GM18907 (cell line): ENCODE results near the gene KAT6B.

Source experiments
- ATAC-seq: cut with Tn5 transposase; IDR thresholded peaks from one replicate; pipeline ENCODE4 v1.9.1; 2021; ENCODE audit warnings: mild to moderate bottlenecking, moderate library complexity; ENCODE audit not compliant: unreplicated experiment

Gene KAT6B

GRCh38 chr10:75057680-75058079 lies 231.3 kb downstream of the KAT6B start:
- no peak for ATAC-seq

DNA sequence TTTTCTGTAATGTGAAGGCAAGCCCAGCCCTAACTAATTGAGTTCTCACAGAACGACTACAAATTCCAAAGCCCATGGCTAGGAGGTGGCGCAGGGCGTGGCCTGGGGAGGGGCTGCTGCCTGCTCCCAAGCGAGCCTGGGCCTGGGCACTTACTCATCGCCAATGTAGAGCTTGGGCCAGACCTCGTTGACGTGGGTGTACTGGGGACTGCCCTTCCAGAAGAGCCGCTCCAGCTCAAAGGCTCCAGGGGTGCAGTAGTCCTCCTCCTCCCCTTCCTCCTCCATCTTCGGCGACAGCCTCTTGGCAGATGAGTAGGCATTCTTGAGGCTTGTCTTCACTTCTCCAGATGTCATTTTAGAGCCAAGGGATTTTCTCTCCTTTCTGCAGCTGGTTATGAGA lies 231.8 kb downstream of the KAT6B start:
- ATAC-seq, result no peak

DNA sequence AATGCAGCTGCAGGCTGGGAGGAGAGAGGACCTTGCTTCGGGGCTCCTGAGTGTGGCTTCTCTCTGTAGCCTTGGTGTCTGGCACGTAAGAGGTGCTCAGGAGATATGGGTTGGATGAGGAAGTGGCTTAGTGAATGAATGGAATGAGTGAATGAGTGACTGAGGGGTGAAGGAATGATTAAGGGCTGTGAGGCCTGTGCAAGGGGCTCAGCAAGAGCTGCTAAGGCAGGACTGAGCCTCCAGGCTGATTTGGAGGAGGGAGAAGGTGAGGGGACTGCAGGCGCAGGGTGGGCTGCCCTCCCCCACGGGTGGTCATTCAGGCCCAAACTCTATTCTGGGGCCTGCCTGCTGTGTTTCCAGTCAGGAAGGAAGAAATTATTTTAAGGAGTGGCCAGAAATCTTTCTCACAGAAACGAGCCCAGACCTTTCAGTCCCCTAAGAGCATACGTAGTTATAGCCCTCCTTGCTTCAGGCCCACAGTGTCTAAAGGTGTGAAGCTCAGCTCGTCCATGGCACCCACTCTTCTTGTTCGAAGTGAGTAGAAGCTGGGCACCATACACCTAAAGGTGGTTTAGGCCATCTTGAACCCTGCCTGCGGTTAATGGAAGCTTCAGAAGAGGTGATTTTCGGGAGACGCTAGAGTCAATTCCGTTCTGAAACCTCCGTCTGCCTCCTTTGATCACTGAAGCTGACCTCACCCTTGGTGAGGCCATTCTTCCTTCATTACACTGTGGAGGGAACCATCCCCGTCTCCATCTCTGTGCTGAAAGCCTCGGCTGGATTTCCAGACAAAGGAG lies 235.5 kb downstream of the KAT6B start:
- ATAC-seq, result no peak

DNA sequence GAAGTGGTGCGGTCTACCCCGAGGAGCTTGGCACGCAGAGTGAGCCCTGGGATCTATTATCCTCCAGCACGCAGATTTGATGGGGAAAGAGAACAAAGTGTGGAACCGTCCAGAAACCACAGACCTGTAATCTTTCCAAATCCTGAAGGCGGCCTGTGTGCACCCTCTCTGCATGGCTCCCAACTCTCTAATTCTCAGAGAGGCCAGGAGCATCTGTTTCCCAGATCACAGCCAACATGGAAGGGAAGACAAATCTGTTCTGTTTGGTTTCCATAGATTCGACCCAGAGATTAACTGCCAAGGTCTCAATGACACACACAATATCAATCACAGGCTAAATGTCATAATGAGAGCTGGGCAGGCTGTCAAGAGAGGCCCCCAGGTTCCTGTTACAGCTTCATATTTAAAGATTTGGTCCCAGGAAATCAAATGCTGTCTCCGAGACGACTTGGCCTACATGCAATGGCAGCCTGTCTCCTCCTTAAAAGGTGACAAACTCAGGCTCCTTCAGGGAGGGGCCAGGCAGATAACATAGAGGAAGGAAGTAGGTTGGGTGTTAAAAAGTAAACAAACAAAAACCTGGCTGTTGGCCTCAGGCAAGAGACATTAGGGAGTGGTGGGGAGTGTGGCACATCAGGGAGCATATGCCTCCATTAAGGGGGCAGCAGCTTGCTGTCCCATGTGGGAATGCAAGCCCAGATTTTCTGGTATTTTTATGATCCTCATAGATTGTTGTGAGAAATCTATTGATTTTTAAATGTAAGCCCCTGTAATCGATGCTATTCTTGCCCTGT lies 236.3 kb downstream of the KAT6B start:
- no peak for ATAC-seq

GRCh38 chr10:75063461-75064230 lies 237.2 kb downstream of the KAT6B start:
- ATAC-seq, result no peak

DNA sequence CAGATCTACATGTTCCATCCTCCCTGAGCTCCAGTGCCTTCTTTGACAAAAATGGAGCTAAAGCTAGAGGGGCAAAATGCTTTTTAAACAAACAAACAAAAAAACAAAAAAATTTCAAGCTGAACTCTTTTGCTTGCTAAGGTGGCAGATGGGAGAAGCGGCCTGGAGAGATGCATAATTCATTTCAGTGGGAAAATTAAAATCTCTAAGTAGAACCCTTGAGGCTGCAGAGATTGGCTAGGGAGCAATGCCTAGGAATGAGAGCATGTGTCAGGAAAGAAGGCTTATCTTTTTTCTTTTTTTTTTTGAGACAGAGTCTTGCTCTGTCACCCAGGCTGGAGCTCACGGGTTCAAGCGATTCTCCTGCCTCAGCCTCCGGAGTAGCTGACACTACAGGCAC lies 238.7 kb downstream of the KAT6B start:
- no peak for ATAC-seq

DNA sequence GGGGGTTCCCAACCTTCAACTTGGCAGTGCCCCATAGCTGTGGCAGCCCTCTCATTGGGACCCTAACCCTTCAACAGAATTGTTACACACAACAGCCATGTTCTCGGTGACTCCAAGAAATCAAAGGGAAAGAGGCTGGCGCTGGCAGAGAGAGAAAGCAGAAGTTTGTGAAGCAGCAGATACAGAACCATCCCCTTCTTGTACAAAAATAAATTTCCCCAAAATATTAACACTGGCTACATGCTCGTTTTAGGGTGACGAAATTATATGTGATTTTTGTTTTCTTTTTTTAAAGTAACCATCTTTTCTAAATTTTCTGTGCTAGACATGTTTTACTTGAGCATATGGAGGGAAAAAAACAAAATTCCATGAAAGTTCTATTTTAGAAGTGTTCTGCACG lies 239.9 kb downstream of the KAT6B start:
- ATAC-seq, result no peak

GRCh38 chr10:75067272-75067671 lies 240.9 kb downstream of the KAT6B start:
- ATAC-seq, result no peak

DNA sequence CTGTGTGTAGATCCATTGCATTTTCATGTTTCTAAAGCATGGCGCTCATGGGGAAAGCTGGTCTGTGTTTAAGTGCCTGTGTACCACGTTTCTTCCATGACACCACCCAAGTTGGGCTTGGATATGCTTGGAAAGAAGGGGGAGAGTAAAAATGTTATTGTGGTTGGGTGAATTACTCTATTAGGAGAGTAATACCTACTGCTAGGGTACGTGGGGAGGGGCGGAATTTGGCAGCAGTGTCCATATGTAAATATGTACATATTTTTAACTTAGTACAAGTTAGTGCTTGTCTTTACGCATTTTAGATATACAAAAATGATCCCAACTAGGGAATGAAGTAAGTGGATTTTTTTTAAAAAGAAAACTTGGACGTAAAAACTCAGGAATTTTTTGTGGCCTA lies 242.1 kb downstream of the KAT6B start:
- ATAC-seq, result no peak

- ATAC-seq, result no peak
These were observed 244.1 kb downstream of the KAT6B start for GRCh38 chr10:75070476-75070875.

- no peak for ATAC-seq
These were observed 244.6 kb downstream of the KAT6B start for GRCh38 chr10:75070961-75071428.

DNA sequence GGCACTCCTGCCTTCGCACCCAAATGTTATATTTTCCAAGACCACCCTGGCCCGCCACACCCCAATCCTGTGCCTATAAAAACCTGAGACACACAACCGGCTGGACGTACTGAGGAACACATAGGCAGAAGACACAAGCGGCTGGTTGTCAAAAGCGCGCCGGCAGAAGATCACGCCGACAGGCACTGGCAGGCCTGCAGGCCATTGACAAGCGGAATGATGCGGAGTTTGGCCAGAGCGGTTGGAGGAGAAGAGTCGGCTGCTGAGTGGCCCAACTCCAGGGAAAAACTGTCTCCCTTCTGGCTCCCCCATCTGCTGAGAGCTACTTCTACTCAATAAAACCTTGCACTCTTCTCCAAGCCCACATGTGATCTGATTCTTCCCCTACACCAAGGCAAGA lies 245.4 kb downstream of the KAT6B start:
- ATAC-seq, result no peak

- no peak for ATAC-seq
These were observed 246.3 kb downstream of the KAT6B start for GRCh38 chr10:75072727-75073126.

DNA sequence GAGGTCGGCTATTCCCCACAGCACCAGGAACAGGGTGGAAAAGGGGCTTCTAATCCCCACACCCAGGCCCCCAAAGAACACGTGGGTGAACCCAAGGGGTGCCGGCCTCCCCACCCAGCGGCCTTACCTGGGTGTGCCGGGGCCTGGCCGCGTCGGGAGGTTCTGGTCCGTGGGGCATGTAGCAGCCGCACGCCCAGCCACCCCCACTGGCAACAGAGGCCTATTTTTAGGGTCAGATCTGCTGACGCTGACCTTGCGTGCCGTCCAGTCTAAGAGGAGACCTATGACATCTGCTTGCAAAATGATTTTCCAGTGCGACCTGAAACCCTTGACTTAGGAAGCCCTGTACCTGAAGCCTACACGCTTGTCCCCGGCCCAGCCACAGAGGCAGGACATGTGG lies 247.0 kb downstream of the KAT6B start:
- no peak for ATAC-seq

DNA sequence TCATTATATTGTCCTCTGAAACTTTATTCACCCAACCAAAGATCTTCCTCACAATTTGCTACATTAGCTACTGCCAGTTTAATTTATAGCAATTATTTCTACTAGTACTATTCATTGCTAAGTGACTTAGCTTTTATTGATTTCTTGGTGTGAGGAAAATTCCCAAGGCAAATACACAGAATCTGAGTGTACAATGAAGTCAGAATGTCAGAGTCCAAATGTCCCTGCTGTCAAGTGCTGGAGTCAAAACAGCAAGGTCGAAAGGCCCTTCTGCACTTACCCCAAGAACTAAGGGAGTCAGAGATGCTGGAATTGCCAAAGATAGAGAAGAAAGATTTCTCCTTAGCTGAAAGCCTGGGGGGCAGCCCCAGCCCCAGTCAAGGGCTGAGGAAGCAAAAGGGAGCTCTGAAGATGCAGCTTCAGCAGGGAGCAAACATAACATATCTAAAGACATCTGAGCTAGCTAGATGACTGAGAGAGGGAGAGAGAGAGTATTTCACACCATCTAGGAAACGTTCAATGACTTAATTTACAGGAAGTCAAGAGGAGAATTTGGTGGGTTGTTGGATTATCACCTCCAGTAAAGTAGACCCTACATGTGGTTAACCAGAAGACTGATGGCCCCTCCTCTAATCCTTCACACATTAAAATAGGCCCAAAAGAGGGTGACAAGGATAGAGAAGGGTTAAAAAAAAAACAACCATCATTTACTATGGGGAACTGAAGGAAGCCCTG lies 248.5 kb downstream of the KAT6B start:
- ATAC-seq, result no peak

DNA sequence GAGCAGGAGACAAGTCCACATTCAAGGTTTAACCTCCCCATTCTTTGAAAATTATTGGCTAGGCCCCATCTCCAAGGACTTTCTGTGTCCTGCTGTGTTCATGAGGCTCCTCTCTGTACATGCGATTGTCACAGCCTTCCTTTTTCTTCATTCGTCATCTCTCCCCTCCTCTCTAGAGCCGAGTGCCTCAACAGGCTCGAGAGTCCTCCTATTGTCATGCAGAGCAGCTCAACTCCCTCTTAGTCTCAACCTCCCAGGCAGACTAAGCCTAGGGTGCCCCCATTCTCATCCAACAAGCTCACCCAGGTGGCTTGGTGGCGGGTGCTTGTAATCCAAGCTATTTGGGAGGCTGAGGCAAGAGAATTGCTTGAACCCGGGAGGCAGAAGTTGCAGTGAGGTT lies 249.9 kb downstream of the KAT6B start:
- ATAC-seq, result no peak

DNA sequence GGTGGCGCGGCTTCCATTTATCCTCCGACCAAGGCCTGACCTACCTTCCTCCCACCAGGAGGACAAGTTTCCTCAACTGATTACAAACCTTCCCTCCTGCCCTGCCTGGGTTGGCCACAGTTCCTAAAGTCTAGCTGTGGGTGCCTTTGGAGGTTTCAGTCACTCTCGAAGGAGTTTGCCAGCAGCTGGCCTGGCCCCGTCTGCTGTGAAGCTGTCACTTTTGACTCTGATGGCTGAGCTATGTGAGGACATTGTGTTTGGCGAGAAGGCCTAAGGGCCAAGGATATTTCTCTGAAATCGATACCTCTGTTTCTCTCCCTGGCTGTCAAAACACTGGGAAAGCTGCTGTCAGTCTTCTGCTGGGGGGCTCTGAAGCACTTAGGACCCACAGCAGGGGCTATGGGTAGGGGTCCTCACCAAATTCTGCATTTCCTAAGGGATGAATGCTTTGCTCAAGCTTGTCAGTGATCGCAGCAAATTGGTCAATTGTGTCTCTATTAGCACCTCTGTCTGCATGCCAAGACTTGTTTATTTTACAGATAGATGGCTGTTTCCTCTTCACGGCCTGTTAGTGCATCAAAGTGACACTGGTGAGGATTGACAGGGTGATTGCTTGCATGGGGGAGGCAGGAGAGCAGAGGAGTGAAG lies 253.2 kb downstream of the KAT6B start:
- ATAC-seq, result no peak

DNA sequence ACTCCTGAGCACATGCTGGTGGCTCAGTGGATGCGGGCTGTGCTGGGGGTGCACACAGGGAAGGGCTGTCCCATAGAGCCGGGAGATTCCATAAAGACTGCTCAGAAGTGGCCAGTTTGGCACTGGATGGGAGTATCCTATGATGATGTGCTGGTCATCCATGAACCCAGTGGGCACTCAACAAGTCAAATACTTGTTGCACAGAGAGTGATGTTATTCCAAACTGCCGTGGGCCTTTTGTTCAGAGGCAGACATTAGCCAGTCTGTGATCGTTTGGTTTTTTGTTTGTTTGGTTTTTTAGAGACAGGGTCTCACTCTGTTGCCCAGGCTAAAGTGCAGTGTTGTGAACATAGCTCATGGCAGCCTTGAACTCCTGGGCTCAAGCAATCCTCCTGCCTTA lies 254.2 kb downstream of the KAT6B start:
- ATAC-seq, result no peak

DNA sequence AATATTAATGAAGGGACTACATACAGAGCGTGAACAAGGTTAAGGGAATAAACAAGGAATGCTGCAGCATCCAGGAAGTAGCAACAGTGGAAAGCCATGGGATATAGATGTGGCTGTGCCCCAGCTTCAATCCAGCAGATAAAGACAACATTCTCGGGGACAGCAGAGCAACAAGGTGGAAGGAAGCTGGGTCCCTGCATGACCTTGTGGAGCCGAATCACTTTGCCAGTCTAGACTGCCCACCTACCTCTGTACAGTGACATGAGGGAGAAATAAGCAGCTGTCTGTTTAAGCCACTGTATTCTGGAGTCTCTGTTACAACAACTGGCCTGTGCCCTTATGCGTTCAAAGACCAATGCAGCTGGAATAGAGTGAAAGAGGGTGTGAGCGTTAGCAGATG lies 255.0 kb downstream of the KAT6B start:
- ATAC-seq, result no peak
